BE2C (cell line): ENCODE data around the gene GATA6.

ENCODE experiments used
- DNase-seq: peaks from one replicate; pipeline ENCODE4 v3.0.0-alpha.2; 2020
- H3K27me3 ChIP-seq: fragments of 250-450 bp; sonication (Bioruptor Pico); 2 replicates; pipeline ENCODE4 v1.5.1; 2020; ENCODE audit warnings: mild to moderate bottlenecking
- H3K36me3 ChIP-seq: fragments of 250-450 bp; sonication (Bioruptor Pico); 2 replicates; pipeline ENCODE4 v1.5.1; 2020; ENCODE audit warnings: mild to moderate bottlenecking
- H3K4me1 ChIP-seq: fragments of 250-450 bp; sonication (Bioruptor Pico); 2 replicates; pipeline ENCODE4 v1.5.1; 2020
- H3K4me3 ChIP-seq: 2 replicates; pipeline ENCODE4 v1.5.1; 2011; ENCODE audit warnings: low read depth, low read length
- H3K9me3 ChIP-seq: fragments of 250-450 bp; sonication (Bioruptor Pico); 2 replicates; pipeline ENCODE4 v1.5.1; 2020
- CTCF ChIP-seq: IDR thresholded peaks from 2 replicates; pipeline ENCODE4 v1.5.1; 2012; ENCODE audit warnings: mild to moderate bottlenecking, low read depth, low read length

The GATA6 gene

GRCh38 chr18:22204214-22204536 lies 34.8 kb downstream of the GATA6 start:
- Histone ChIP-seq H3K4me3 (no peak overlapping the region), H3K9me3 (no peaks in the 10 kb centered on the region), H3K4me1 (no peaks in the 10 kb centered on the region), H3K36me3 (no peaks in the 10 kb centered on the region), H3K27me3 (no peaks in the 10 kb centered on the region)
- DNase-seq: no peak
- no peak for TF ChIP-seq CTCF

- Histone ChIP-seq H3K4me3 (no peak overlapping the region), H3K36me3 (no peaks in the 10 kb centered on the region), H3K4me1 (no peaks in the 10 kb centered on the region), H3K9me3 (no peaks in the 10 kb centered on the region), H3K27me3 (no peaks in the 10 kb centered on the region)
- TF ChIP-seq CTCF: no peak
- no peak for DNase-seq
These were observed 35.6 kb downstream of the GATA6 start for GRCh38 chr18:22204996-22205395.

DNA sequence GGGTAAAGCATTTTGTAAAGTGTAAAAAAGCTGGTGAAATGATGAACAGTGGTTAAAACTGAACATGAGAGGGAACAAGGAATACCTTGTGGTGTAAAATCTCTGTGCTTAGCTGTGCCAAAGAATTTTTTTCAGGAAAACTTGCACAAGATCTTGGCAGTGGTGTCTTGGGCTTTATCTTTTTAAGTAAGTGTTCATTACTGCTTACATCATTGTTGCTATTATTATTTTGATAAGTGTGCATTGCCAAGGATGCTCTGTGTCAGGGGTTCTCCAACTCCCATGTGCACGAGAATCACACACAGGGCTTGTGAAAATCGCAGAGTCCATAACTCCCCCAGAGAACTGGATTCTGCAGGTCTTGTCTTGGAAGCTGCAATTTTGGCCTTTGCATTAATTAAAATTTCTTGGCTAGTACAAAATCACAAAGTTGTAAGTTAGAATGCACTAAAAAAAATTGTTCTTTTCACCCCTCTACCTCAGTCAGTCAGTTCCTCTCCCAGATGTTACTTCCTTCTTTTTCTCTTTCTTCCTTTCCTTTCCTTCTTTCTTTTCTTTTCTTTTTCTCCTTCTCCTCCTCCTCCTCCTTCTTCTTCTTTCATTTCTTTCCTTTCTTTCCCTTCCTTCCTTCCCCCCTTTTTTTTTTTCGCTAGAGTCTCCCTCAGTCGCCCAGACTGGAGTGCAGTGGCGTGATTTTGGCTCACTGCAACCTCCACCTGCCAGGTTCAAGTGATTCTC lies 37.8 kb downstream of the GATA6 start:
- DNase-seq: no peak
- no peaks in the 10 kb centered on the region for H3K9me3 ChIP-seq
- TF ChIP-seq CTCF: no peak

GRCh38 chr18:22210311-22210754 lies 40.9 kb downstream of the GATA6 start:
- DNase-seq: no peak
- Histone ChIP-seq H3K27me3 (no peaks in the 10 kb centered on the region), H3K36me3 (no peaks in the 10 kb centered on the region), H3K4me1 (no peaks in the 10 kb centered on the region), H3K4me3 (no peak overlapping the region), H3K9me3 (no peaks in the 10 kb centered on the region)
- TF ChIP-seq CTCF: no peak

More for the DNA sequence above, 37.8 kb downstream of the GATA6 start:
- H3K27me3 ChIP-seq: no peaks in the 10 kb centered on the region
- H3K4me1 ChIP-seq: no peaks in the 10 kb centered on the region
- H3K36me3 ChIP-seq: no peaks in the 10 kb centered on the region
- H3K4me3 ChIP-seq: no peak overlapping the region

DNA sequence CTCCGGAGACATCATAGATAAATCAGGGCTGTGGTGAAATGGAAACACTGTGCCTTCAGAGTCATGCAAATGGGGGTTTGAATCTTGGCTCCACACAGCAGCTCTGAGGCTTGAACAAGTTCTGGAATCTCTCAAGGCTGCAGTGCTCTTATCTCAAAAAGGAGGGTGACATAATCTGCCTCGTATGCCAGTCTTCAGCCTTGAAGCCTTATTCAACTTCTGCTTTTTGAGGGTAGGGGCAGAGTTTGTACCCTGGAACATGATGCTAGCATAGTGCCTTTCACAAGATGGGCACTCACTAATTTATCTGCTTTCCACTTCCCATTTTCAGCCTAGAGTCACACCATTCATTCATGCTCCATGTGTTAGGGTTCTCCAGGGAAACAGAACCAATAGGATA lies 42.3 kb downstream of the GATA6 start:
- Histone ChIP-seq H3K9me3 (no peaks in the 10 kb centered on the region), H3K4me1 (no peaks in the 10 kb centered on the region), H3K27me3 (no peaks in the 10 kb centered on the region), H3K36me3 (no peaks in the 10 kb centered on the region), H3K4me3 (no peak overlapping the region)
- TF ChIP-seq CTCF: no peak
- no peak for DNase-seq

DNA sequence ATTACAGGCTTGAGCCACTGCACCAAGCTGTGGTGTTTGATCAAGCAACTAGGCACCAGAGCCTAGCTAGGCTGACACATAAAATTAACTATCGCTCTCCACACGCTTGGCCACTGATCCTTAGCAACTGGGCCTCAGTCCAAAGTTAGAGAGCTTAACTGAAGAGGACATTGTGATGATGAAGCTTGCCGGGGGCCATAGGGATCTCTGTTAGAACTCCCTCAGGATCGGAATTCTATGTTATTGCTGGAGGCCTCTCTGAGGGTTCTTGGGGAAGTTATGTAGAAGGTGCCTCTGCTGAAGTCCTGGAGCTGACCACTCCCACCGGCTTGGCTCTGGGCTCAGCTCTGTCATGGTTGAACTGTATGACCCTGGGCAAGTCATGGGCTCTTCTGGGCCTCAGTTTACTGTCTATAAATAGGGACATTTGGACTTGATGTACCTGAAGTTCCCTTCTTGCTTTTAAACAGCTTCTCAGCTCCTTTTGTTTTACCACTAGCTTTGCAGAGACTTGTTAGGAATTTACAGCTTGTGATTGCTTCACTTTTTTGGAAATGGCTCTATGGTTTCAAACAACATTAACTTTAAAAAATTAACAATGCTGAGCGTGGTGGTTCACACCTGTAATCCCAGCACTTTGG lies 44.1 kb downstream of the GATA6 start:
- no peaks in the 10 kb centered on the region for H3K4me1 ChIP-seq
- no peaks in the 10 kb centered on the region for H3K27me3 ChIP-seq
- TF ChIP-seq CTCF: no peak
- no peaks in the 10 kb centered on the region for H3K36me3 ChIP-seq
- H3K4me3 ChIP-seq: no peak overlapping the region
- no peaks in the 10 kb centered on the region for H3K9me3 ChIP-seq
- DNase-seq: no peak
